CD14-positive monocyte (primary cell): ENCODE measurements around the gene CNIH1. TPM values are rescaled to one million over a fixed set of nuclear protein-coding genes. Genes with fewer than 3 reads are reported as not detected.
A peak's percentile ranks its signal among the peaks of the same experiment; 100 is the strongest.
"Not testable (repeated sequence)": the region's sequence is repeated elsewhere in the genome, so short reads cannot be mapped to it uniquely, and the experiment has no call there.

Experiments used
- DNase-seq, 3 donors: peaks; one replicate each; pipeline ENCODE4 v3.0.0-alpha.2; 2011 to 2022
- H2AFZ ChIP-seq: 2 replicates; pipeline ENCODE4 v1.6.0; 2012; ENCODE audit warnings: mild to moderate bottlenecking, low read depth, low read length, inconsistent platforms; ENCODE audit not compliant: insufficient read depth, poor library complexity, severe bottlenecking
- H3K27ac ChIP-seq, 2 donors: 1 replicate in 1 of 2; 2 replicates in 1 of 2; pipeline ENCODE4 v1.5.1; 2012 to 2013; ENCODE audit warnings: low read length in 2 of 2, control low read depth in 1 of 2, inconsistent platforms in 1 of 2, low read depth in 1 of 2, mild to moderate bottlenecking in 1 of 2
- H3K27me3 ChIP-seq, 2 donors: one replicate each; pipeline versions ENCODE4 v1.6.0 to v1.6.1; 2011 to 2013; ENCODE audit warnings: low read length in 2 of 2; ENCODE audit not compliant: control insufficient read depth in 2 of 2, insufficient read depth in 2 of 2
- H3K36me3 ChIP-seq, 2 donors: replicated peaks in 1 of 2; 1 replicate in 1 of 2; 2 replicates in 1 of 2; pipeline versions ENCODE4 v1.5.1 to v1.6.1; 2012 to 2013; ENCODE audit warnings: low read length in 2 of 2, control low read depth in 1 of 2, inconsistent platforms in 1 of 2, mild to moderate bottlenecking in 1 of 2; ENCODE audit not compliant: insufficient read depth in 2 of 2, control insufficient read depth in 1 of 2
- H3K4me1 ChIP-seq, 2 donors: 1 replicate in 1 of 2; 2 replicates in 1 of 2; pipeline versions ENCODE4 v1.5.1 to v1.6.1; 2012 to 2013; ENCODE audit warnings: low read length in 2 of 2, control low read depth in 1 of 2, inconsistent platforms in 1 of 2, mild to moderate bottlenecking in 1 of 2, moderate library complexity in 1 of 2; ENCODE audit not compliant: insufficient read depth in 2 of 2, control insufficient read depth in 1 of 2
- H3K4me2 ChIP-seq: replicated peaks from 2 replicates; pipeline ENCODE3; 2012; ENCODE audit warnings: low read length, moderate library complexity, mild to moderate bottlenecking; ENCODE audit not compliant: poor library complexity, severe bottlenecking; ENCODE audit errors: extremely low read depth
- H3K4me3 ChIP-seq, 3 experiments: fragments of 200-600 bp in 1 of 3; sonication (generic) in 1 of 3; replicated peaks in 1 of 3; 1 replicate in 2 of 3; 2 replicates in 1 of 3; pipeline ENCODE4 v1.5.1; 2011 to 2013; ENCODE audit warnings: low read length in 3 of 3, mild to moderate bottlenecking in 3 of 3, control low read depth in 2 of 3, low read depth in 2 of 3, inconsistent platforms in 1 of 3, moderate library complexity in 1 of 3
- H3K79me2 ChIP-seq: 2 replicates; pipeline ENCODE4 v1.6.0; 2012; ENCODE audit warnings: mild to moderate bottlenecking, control low read depth, inconsistent platforms, low read length, moderate library complexity; ENCODE audit not compliant: insufficient read depth
- H3K9ac ChIP-seq: 2 replicates; pipeline ENCODE4 v1.6.0; 2017; ENCODE audit warnings: low read length, mild to moderate bottlenecking; ENCODE audit not compliant: insufficient read depth, poor library complexity, severe bottlenecking
- H3K9me3 ChIP-seq, 2 donors: replicated peaks in 1 of 2; 1 replicate in 1 of 2; 2 replicates in 1 of 2; pipeline versions ENCODE4 v1.5.1 to v1.6.1; 2012 to 2013; ENCODE audit warnings: low read length in 2 of 2, control low read depth in 1 of 2; ENCODE audit not compliant: control insufficient read depth in 1 of 2, insufficient read depth in 1 of 2
- H4K20me1 ChIP-seq: 2 replicates; pipeline ENCODE4 v1.6.0; 2012; ENCODE audit warnings: mild to moderate bottlenecking, low read length, control low read depth, moderate library complexity; ENCODE audit not compliant: insufficient read depth
- H3K27ac Mint-ChIP-seq, 7 donors: one replicate each; pipeline ENCODE4 v1.8.0; 2020; ENCODE audit warnings: mild to moderate bottlenecking in 7 of 7, mixed read lengths in 7 of 7, moderate library complexity in 6 of 7, inconsistent platforms in 2 of 7
- H3K27me3 Mint-ChIP-seq, 3 donors: one replicate each; pipeline ENCODE4 v1.8.0; 2021 to 2022; ENCODE audit warnings: low read depth in 3 of 3, mild to moderate bottlenecking in 3 of 3, mixed read lengths in 3 of 3, moderate library complexity in 3 of 3, inconsistent platforms in 1 of 3
- H3K36me3 Mint-ChIP-seq, 2 donors: one replicate each; pipeline ENCODE4 v1.8.0; 2020; ENCODE audit warnings: mixed read lengths in 2 of 2, inconsistent platforms in 1 of 2, mild to moderate bottlenecking in 1 of 2
- H3K4me1 Mint-ChIP-seq: one replicate; pipeline ENCODE4 v1.8.0; 2020; ENCODE audit warnings: mild to moderate bottlenecking, mixed read lengths
- H3K4me3 Mint-ChIP-seq, 2 donors: one replicate each; pipeline ENCODE4 v1.8.0; 2020; ENCODE audit warnings: mild to moderate bottlenecking in 2 of 2, mixed read lengths in 2 of 2, moderate library complexity in 1 of 2
- H3K9me3 Mint-ChIP-seq, 7 donors: one replicate each; pipeline ENCODE4 v1.8.0; 2020 to 2022; ENCODE audit warnings: mixed read lengths in 7 of 7, mild to moderate bottlenecking in 6 of 7, moderate library complexity in 6 of 7, inconsistent platforms in 2 of 7
- CTCF ChIP-seq: fragments of 200-600 bp; IDR thresholded peaks from one replicate; pipeline ENCODE4 v1.8.0; 2022; ENCODE audit warnings: antibody characterized with exemption, mild to moderate bottlenecking
- WGBS: methylation state at CpG from one replicate; pipeline ENCODE4 v1.1.5; 2013; ENCODE audit warnings: missing lambda C conversion rate; ENCODE audit not compliant: insufficient coverage; 5-methylcytosine and 5-hydroxymethylcytosine counted together
- intact Hi-C, 2 donors: fragments of 100-400 bp; cut with micrococcal nuclease; formaldehyde crosslinking; loops; one replicate each; pipeline versions ENCODE4 v1.15.0 to v1.15.1; 2023
- polyA plus RNA-seq, 3 donors: library from polyadenylated mRNA; depleted of rRNA in 1 of 3; unstranded in 2 of 3; stranded (reverse) in 1 of 3; fragments of 300-500 nt in 2 of 3; fragments of >200 nt in 1 of 3; fragmentation: Illumina TruSeq in 2 of 3; gene quantifications; 1 replicate in 2 of 3; 2 replicates in 1 of 3; pipeline ENCODE4 v1.2.3, GENCODE V29; 2012 to 2021

Gene CNIH1
- polyA plus RNA-seq, 3 donors: 109 to 162 (median 138) TPM

GRCh38 chr14:54438703-54439102 lies 2.5 kb downstream of the CNIH1 start:
- H3K9ac ChIP-seq: no peak overlapping the region
- no CpG with 5 or more reads among the region's 4 CpGs for WGBS
- H3K9me3 ChIP-seq: no peaks in the 10 kb centered on the region
- Mint-ChIP-seq H3K36me3 (peaks cover 9 to 26% of the 10 kb centered on the region in 2 donors), H3K9me3 (no peaks in the 10 kb centered on the region), H3K4me3 (no peak overlapping the region), H3K27ac (peak overlapping the region in 1 of 7 donors; percentile 23), H3K27me3 (no peaks in the 10 kb centered on the region), H3K4me1 (peaks cover 52% of the 10 kb centered on the region)
- peaks cover 17 to 34% of the 10 kb centered on the region in 2 donors for H3K4me1 ChIP-seq
- no peak for DNase-seq
- no peaks in the 10 kb centered on the region for H3K27me3 ChIP-seq
- H4K20me1 ChIP-seq: peaks cover 39% of the 10 kb centered on the region
- TF ChIP-seq CTCF: no peak
- intact Hi-C loops: no loop called here
- H3K79me2 ChIP-seq: peaks cover 71% of the 10 kb centered on the region
- peaks cover 9 to 16% of the 10 kb centered on the region in 2 donors for H3K36me3 ChIP-seq
- H3K27ac ChIP-seq: no peak overlapping the region
- H3K4me3 ChIP-seq: no peak overlapping the region
- H2AFZ ChIP-seq: no peak overlapping the region
- H3K4me2 ChIP-seq: no peak overlapping the region

GRCh38 chr14:54437954-54438353 lies 3.2 kb downstream of the CNIH1 start:
- H3K4me3 ChIP-seq, H3K9ac ChIP-seq, DNase-seq, H3K4me3 Mint-ChIP-seq, H3K27me3 Mint-ChIP-seq, H3K27me3 ChIP-seq, H3K9me3 ChIP-seq, H3K9me3 Mint-ChIP-seq, H2AFZ ChIP-seq, intact Hi-C loops, H3K27ac ChIP-seq, H3K4me2 ChIP-seq, H3K27ac Mint-ChIP-seq: not testable (repeated sequence)
- H3K4me1 ChIP-seq: peaks cover 17 to 34% of the 10 kb centered on the region in 2 donors
- peaks cover 11 to 16% of the 10 kb centered on the region in 2 donors for H3K36me3 ChIP-seq
- WGBS: no CpG with 5 or more reads among the region's 4 CpGs
- H4K20me1 ChIP-seq: peaks cover 43% of the 10 kb centered on the region
- peaks cover 79% of the 10 kb centered on the region for H3K79me2 ChIP-seq
- H3K36me3 Mint-ChIP-seq: peaks cover 14 to 31% of the 10 kb centered on the region in 2 donors
- peaks cover 53% of the 10 kb centered on the region for H3K4me1 Mint-ChIP-seq
